Body of pancreas (tissue), 4 donors: Measurements from ENCODE around the gene CCDC169. TPM values are rescaled to one million over a fixed set of nuclear protein-coding genes. Genes with fewer than 3 reads are reported as not detected.

Experiments
- ATAC-seq: fragments of 150-250 bp; one replicate; pipeline ENCODE4 v1.9.1; 2016
- DNase-seq, 4 donors: peaks; one replicate each; pipeline ENCODE4 v3.0.0-alpha.2; 2019
- H3K27ac ChIP-seq, 4 donors: fragments of 200-600 bp; sonication (generic); 1 replicate in 3 of 4; 2 replicates in 1 of 4; pipeline versions ENCODE4 v1.5.1 to v1.6.1; 2016 to 2019; ENCODE audit warnings: mild to moderate bottlenecking in 1 of 4, mixed read lengths in 1 of 4, moderate library complexity in 1 of 4
- H3K27me3 ChIP-seq, 2 donors: fragments of 200-600 bp; sonication (generic); one replicate each; pipeline ENCODE4 v1.6.0; 2016; ENCODE audit warnings: mild to moderate bottlenecking in 1 of 2
- H3K36me3 ChIP-seq, 2 donors: fragments of 200-600 bp; sonication (generic); replicated peaks in 1 of 2; 2 replicates each; pipeline ENCODE4 v1.5.1; 2016; ENCODE audit warnings: low read depth in 2 of 2; ENCODE audit not compliant: insufficient read depth in 1 of 2
- H3K4me1 ChIP-seq: fragments of 200-600 bp; sonication (generic); one replicate; pipeline ENCODE4 v1.6.0; 2016
- H3K4me3 ChIP-seq, 2 donors: fragments of 200-600 bp; sonication (generic); 1 replicate in 1 of 2; 2 replicates in 1 of 2; pipeline ENCODE4 v1.5.1; 2016 to 2019
- H3K9me3 ChIP-seq, 3 donors: fragments of 200-600 bp; sonication (generic); 1 replicate in 2 of 3; 2 replicates in 1 of 3; pipeline ENCODE4 v1.5.1; 2016
- POLR2A ChIP-seq, 3 donors: fragments of 450-650 bp; IDR thresholded peaks; one replicate each; pipeline ENCODE4 v1.6.1; 2016; ENCODE audit warnings: antibody characterized with exemption in 3 of 3, mild to moderate bottlenecking in 2 of 3
- WGBS, 2 donors: methylation state at CpG; one replicate each; pipeline ENCODE4 v1.1.5; 2017; 5-methylcytosine and 5-hydroxymethylcytosine counted together
- intact Hi-C: fragments of 100-400 bp; cut with DNase I; formaldehyde crosslinking; loops from one replicate; pipeline ENCODE4 v1.15.1; 2023
- total RNA-seq, 2 donors: library from RNA; depleted of rRNA; stranded (reverse); fragments of >200 nt; gene quantifications; one replicate each; pipeline ENCODE4 v1.1.0, GENCODE V29; 2016
- TF ChIP-seq, protein P1 (sequence below), 7 experiments: fragments of 450-650 bp in 4 of 7; fragments of 200-600 bp in 3 of 7; sonication (generic) in 3 of 7; IDR thresholded peaks; one replicate each; pipeline ENCODE4 v1.5.1; 2016 to 2019; ENCODE audit warnings: antibody characterized with exemption in 7 of 7

Gene CCDC169
- total RNA-seq, 2 donors from 2014 or later = 1.3 to 1.6 TPM

DNA sequence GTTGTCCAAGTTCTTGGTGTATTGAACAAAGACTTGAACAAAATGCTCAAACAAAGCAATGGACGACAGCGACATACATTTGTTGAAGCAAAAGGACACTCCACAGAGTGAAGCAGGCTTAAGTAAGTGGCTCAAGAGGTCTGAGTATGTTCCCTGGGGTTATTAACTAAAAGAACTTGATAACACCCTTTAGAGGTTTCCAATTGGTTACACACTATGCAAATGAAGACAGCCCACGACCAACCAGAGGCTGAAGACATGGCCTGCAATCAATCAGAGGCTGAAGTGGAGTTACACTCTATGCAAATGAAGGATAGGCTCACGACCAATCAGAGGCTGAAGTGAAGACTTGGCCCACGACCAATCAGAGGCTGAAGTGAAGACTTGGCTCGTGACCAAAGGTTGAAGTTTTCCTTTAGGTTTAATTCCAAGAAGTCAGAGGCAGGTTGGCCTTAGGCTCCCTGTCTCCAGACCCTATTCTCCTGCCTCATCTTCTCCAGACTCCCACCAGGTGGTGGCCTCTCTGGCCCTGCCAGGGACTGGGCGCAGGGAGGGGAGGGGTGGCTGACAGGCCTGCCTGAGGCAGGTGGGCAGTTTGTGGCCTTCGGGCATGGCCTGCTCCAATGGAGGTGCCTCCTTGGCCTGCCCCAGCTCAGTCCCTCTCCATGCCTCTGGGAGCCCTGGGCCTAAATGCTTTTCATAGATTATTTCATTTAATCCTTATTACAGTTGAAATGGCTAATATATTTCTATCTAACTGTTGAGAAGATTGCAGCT lies 38.1 kb downstream of the CCDC169 start:
- intact Hi-C loops = no loop called here
- WGBS, 2 donors = 82 to 88% methylated on average over 8 of the region's 8 CpGs
- H3K9me3 ChIP-seq = no peaks in the 10 kb centered on the region

DNA sequence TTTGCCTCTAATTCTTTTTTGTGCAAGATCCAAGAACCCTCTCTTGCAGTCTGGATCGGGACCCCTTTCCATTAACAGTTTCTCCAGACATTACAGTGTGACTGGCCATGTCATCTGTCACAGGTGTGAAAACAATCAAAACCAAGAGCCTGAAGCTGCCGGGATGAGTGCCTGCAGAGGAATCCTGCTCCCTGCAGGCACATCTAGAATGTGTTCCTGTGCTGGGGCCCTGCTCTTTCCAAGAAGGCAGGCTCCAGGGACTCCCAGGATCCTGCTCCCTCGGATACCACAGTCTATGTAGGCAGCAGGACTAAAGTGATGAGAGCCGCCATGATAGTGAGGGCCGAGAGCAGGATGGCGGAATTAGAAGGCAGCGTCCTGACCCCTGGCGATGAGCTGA lies 38.8 kb downstream of the CCDC169 start:
- no peaks in the 10 kb centered on the region for H3K36me3 ChIP-seq
- no peaks in the 10 kb centered on the region for H3K4me1 ChIP-seq
- intact Hi-C loops = no loop called here
- H3K4me3 ChIP-seq = no peak overlapping the region
- ATAC-seq (no peak), DNase-seq (no peak)
- H3K9me3 ChIP-seq = no peaks in the 10 kb centered on the region
- 83 to 91% methylated on average over 3 to 8 of the region's 8 CpGs for WGBS, 2 donors
- H3K27ac ChIP-seq = no peak overlapping the region
- no peak for TF ChIP-seq POLR2A (IDR thresholded peaks at IDR 0.05)
- TF ChIP-seq, protein P1, sequence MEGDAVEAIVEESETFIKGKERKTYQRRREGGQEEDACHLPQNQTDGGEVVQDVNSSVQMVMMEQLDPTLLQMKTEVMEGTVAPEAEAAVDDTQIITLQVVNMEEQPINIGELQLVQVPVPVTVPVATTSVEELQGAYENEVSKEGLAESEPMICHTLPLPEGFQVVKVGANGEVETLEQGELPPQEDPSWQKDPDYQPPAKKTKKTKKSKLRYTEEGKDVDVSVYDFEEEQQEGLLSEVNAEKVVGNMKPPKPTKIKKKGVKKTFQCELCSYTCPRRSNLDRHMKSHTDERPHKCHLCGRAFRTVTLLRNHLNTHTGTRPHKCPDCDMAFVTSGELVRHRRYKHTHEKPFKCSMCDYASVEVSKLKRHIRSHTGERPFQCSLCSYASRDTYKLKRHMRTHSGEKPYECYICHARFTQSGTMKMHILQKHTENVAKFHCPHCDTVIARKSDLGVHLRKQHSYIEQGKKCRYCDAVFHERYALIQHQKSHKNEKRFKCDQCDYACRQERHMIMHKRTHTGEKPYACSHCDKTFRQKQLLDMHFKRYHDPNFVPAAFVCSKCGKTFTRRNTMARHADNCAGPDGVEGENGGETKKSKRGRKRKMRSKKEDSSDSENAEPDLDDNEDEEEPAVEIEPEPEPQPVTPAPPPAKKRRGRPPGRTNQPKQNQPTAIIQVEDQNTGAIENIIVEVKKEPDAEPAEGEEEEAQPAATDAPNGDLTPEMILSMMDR (IDR thresholded peaks at IDR 0.05) = no peak
- no peaks in the 10 kb centered on the region for H3K27me3 ChIP-seq

More for the DNA sequence above, 38.1 kb downstream of the CCDC169 start:
- H3K36me3 ChIP-seq = no peaks in the 10 kb centered on the region
- no peak overlapping the region for H3K27ac ChIP-seq
- TF ChIP-seq, protein P1 (IDR thresholded peaks at IDR 0.05) = no peak
- no peak for TF ChIP-seq POLR2A (IDR thresholded peaks at IDR 0.05)
- no peak overlapping the region for H3K4me3 ChIP-seq
- ATAC-seq = no peak
- H3K27me3 ChIP-seq = no peaks in the 10 kb centered on the region
- no peak for DNase-seq
- H3K4me1 ChIP-seq = no peaks in the 10 kb centered on the region

DNA sequence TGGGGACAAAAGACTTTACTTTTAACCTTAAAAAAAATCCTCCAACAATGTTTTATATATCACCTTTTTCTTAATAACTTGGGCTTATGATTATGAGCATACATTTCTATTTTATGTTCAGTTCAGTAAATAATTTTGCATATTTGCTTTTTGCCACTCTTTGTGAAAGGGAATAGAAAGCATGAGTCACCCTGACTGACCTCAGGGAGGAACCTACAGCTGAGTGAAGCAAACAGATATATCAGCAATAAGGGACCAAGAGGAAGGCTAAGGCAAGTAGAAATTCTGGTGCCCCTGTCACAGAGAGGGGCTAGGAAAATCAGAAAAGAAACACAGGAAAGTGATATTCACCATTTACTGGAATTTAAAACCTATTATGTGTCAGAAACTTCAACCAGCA lies 46.1 kb downstream of the CCDC169 start:
- Histone ChIP-seq H3K27me3 (no peaks in the 10 kb centered on the region), H3K4me1 (no peaks in the 10 kb centered on the region), H3K9me3 (no peaks in the 10 kb centered on the region), H3K27ac (no peak overlapping the region), H3K4me3 (no peak overlapping the region), H3K36me3 (no peaks in the 10 kb centered on the region)
- intact Hi-C loops = no loop called here
- ATAC-seq (no peak), DNase-seq (no peak)
- TF ChIP-seq, protein P1 (IDR thresholded peaks at IDR 0.05) = no peak
- TF ChIP-seq POLR2A (IDR thresholded peaks at IDR 0.05) = no peak

DNA sequence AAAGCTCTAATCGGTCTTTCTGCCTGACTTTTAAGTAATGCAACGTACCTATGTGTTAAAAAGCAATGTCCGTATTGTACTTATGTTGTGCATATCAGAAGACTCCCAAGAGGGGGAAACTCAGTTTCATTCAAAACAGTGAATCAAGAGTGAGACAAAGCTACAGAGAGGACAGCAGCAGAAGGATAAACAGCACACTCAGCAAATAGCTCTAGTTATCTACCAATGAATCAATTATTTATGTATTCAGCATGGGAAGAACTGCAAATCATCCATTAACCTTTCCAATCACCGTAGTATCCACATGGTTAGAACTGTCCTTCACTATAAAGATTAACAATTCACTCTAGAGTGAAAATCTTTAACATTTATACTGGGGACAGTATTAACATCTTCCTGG lies 46.6 kb downstream of the CCDC169 start:
- no peaks in the 10 kb centered on the region for H3K4me1 ChIP-seq
- H3K36me3 ChIP-seq = no peaks in the 10 kb centered on the region
- intact Hi-C loops = no loop called here
- no peak for TF ChIP-seq POLR2A (IDR thresholded peaks at IDR 0.05)
- TF ChIP-seq, protein P1 (IDR thresholded peaks at IDR 0.05) = no peak
- WGBS, 2 donors = 78 to 85% methylated on average over 4 of the region's 4 CpGs
- no peaks in the 10 kb centered on the region for H3K9me3 ChIP-seq
- DNase-seq (no peak), ATAC-seq (no peak)
- no peak overlapping the region for H3K27ac ChIP-seq
- H3K27me3 ChIP-seq = no peaks in the 10 kb centered on the region
- no peak overlapping the region for H3K4me3 ChIP-seq

DNA sequence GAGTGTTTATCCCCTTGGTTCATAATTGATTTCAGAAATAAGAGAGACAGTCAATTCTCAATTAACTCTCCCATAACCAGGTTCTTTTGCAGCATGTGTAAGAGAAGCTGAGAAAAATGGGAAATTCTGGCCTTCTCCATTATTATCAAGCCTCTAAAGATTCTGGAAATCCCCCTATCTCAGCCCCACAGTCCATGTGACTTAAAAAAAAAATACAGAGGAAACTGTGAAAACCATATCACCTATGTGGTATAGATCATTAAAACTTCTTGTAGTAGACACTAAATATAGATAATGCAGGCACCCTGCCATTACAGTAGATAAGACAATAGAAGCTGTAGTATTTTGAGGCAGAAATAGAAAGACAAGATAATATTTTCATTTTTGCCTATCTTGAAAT lies 48.9 kb downstream of the CCDC169 start:
- Histone ChIP-seq H3K4me3 (no peak overlapping the region), H3K4me1 (no peaks in the 10 kb centered on the region), H3K27me3 (no peaks in the 10 kb centered on the region), H3K9me3 (no peaks in the 10 kb centered on the region), H3K27ac (no peak overlapping the region), H3K36me3 (no peaks in the 10 kb centered on the region)
- intact Hi-C loops = no loop called here
- no peak for TF ChIP-seq POLR2A (IDR thresholded peaks at IDR 0.05)
- TF ChIP-seq, protein P1 (IDR thresholded peaks at IDR 0.05) = no peak
- ATAC-seq = no peak
- DNase-seq = no peak
